Measurements from ENCODE around the gene SLC38A10.

The SLC38A10 gene

DNA sequence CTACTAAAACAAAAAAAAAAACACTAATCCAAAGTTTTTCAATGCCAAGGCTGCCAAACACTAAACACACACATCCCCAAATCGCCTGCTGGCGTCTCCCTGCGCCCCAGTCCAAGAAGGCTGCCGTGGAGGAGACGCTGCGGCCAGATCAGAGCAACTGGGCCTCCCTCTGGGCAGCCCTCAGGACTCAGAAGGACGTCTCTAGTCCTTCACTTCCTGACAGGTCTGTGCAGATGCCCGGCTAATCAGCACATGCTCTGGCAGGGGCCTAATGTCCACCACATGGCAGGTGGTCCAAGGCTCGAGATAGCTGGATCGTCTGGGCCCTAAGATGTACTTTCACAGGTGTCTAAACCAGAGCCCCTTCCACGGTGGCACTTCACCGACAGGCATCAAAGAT is 2.7 kb downstream of the SLC38A10 start:
- H3K4me3 ChIP-seq (ENCODE audit: low read depth, low read length), result no peak overlapping the region
- no peak for DNase-seq
- TF ChIP-seq, protein P1, sequence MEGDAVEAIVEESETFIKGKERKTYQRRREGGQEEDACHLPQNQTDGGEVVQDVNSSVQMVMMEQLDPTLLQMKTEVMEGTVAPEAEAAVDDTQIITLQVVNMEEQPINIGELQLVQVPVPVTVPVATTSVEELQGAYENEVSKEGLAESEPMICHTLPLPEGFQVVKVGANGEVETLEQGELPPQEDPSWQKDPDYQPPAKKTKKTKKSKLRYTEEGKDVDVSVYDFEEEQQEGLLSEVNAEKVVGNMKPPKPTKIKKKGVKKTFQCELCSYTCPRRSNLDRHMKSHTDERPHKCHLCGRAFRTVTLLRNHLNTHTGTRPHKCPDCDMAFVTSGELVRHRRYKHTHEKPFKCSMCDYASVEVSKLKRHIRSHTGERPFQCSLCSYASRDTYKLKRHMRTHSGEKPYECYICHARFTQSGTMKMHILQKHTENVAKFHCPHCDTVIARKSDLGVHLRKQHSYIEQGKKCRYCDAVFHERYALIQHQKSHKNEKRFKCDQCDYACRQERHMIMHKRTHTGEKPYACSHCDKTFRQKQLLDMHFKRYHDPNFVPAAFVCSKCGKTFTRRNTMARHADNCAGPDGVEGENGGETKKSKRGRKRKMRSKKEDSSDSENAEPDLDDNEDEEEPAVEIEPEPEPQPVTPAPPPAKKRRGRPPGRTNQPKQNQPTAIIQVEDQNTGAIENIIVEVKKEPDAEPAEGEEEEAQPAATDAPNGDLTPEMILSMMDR (IDR thresholded peaks at IDR 0.05; ENCODE audit: low read depth, low read length), result no peak
- peaks cover 27% of the 10 kb centered on the region for H3K36me3 ChIP-seq
- H3K9me3 ChIP-seq (ENCODE audit: severe bottlenecking), result no peaks in the 10 kb centered on the region
- no peaks in the 10 kb centered on the region for H3K27me3 ChIP-seq (ENCODE audit: insufficient read depth, low read depth, severe bottlenecking)
- H3K27ac ChIP-seq, result no peak overlapping the region

DNA sequence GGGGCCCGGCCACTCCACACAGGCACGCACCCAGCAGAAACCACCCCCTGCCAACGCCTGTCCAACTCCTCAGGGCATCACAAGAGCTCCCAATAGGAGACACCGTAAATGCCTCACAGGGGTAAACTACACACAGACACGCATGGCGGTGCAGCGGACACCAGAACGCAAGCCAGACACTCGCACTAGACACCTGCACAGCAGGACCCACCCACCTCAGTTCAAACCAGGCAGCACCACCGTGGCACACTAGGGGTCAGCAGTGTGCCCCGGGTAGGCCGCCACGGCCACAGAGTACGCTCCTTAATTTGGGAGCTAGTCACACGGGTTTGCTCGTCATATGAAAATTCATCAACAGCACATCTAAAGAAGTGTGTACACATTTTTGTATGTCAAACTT is 3.4 kb downstream of the SLC38A10 start:
- DNase-seq, result peak; percentile 84
- Histone ChIP-seq H3K36me3 (peaks cover 30% of the 10 kb centered on the region), H3K9me3 (ENCODE audit: severe bottlenecking) (no peaks in the 10 kb centered on the region), H3K27me3 (ENCODE audit: insufficient read depth, low read depth, severe bottlenecking) (no peaks in the 10 kb centered on the region), H3K4me3 (ENCODE audit: low read depth, low read length) (no peak overlapping the region), H3K27ac (no peak overlapping the region)
- TF ChIP-seq, protein P1 (IDR thresholded peaks at IDR 0.05; ENCODE audit: low read depth, low read length), result peak; percentile 97

DNA sequence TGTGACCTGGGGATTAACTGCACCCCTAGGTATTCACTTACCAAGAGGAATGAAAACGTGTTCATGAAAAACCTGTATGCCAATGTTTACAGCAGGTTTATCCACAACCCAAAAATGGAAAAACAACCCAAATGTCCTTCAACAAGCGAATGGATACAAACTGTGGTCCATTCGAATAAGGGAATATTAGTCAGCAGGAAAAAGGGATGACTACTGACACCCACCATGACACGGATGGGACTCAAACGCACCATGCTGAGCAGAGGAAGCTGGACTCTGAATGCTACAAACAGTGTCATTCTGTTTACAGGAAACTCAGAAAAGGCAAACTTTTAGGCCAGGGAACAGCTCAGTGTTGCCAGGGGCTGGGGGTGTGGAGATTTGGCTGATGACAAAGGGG is 4.9 kb downstream of the SLC38A10 start:
- Histone ChIP-seq H3K27me3 (ENCODE audit: insufficient read depth, low read depth, severe bottlenecking) (no peaks in the 10 kb centered on the region), H3K4me3 (ENCODE audit: low read depth, low read length) (no peak overlapping the region), H3K9me3 (ENCODE audit: severe bottlenecking) (no peaks in the 10 kb centered on the region), H3K36me3 (peaks cover 30% of the 10 kb centered on the region), H3K27ac (no peak overlapping the region)
- TF ChIP-seq, protein P1 (IDR thresholded peaks at IDR 0.05; ENCODE audit: low read depth, low read length), result no peak
- DNase-seq, result no peak

DNA sequence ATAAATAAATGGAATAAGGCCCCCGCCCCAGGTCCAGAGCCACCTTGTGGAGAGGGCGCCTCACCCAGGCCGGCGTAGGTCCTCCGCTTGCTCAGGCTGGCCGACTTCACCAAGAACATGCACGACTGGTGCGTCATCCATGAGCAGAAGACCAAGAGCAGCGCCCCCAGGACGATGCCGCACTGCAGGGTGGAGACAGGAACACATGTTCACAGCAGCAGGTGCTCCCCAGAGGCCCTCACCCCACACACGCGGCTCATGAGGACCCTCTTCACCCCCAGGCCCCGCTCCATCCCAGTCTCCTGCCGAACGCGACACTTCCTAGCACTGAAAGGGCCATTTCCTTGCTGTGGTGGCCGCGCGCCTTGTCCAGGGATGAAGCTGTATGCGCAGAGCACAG is 5.5 kb downstream of the SLC38A10 start:
- TF ChIP-seq, protein P1 (IDR thresholded peaks at IDR 0.05; ENCODE audit: low read depth, low read length), result 0 out of 2 replicates have a peak, but pooled peaks have one; percentile 4
- no peak overlapping the region for H3K4me3 ChIP-seq (ENCODE audit: low read depth, low read length)

DNA sequence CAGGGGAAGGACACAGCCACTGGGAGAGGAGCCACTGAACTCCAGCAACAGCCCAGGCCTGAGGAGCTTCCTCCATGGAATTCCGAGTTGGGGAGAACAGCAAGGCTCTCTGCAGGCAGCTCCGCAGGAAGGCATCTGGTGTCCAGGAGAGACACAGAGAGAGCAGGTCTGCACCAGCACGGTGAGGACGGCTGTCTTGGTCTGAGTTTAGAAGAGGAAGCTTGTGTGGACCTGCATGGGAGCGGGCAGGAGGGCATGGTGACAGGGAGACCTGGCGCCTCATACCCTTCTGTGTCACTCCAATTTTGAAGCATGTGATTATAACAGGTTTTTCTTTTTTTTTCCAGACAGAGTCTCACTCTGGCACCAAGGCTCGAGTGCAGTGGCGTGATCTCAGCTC is 6.4 kb downstream of the SLC38A10 start:
- H3K36me3 ChIP-seq, result peaks cover 30% of the 10 kb centered on the region
- no peak overlapping the region for H3K4me3 ChIP-seq (ENCODE audit: low read depth, low read length)
- TF ChIP-seq, protein P1 (IDR thresholded peaks at IDR 0.05; ENCODE audit: low read depth, low read length), result no peak
- no peaks in the 10 kb centered on the region for H3K9me3 ChIP-seq (ENCODE audit: severe bottlenecking)
- H3K27me3 ChIP-seq (ENCODE audit: insufficient read depth, low read depth, severe bottlenecking), result no peaks in the 10 kb centered on the region
- DNase-seq, result no peak
- no peak overlapping the region for H3K27ac ChIP-seq

More for the DNA sequence above, 5.5 kb downstream of the SLC38A10 start:
- Histone ChIP-seq H3K9me3 (ENCODE audit: severe bottlenecking) (no peaks in the 10 kb centered on the region), H3K27ac (no peak overlapping the region), H3K36me3 (peaks cover 30% of the 10 kb centered on the region), H3K27me3 (ENCODE audit: insufficient read depth, low read depth, severe bottlenecking) (no peaks in the 10 kb centered on the region)
- no peak for DNase-seq

DNA sequence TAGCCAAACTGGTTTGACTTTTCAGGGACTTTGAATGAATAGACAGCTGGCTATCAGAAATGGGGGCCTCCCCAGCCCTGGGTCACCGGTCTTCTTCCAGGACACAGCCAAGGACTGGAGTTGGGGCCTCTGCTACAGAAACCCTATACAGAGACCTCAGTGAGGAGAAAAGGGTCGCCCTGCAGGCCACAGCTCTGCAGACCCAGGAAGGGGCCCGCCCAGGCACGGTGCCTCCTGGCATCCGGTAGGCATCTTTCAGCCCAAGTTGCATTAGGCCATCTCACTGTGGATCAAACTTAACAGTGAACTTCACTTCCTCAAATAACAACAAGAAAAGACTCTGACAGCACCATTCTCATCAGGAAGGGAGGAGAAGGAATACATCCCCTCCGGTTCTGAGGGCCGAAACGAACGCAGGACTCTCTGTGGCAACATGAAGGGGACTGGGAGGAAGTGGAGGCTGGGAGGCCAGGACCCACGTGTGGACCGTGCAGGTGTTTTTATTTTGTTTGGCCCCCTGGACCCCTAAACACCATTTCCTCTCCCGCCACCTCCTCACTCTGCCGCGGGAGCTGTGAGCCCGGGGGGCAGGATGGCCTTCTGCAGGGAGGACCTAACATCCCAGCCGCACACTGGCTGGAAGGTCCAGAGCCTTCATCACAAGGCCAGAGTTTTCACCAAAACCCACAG is 7.2 kb downstream of the SLC38A10 start:
- Histone ChIP-seq H3K4me3 (ENCODE audit: low read depth, low read length) (no peak overlapping the region), H3K27ac (no peak overlapping the region), H3K9me3 (ENCODE audit: severe bottlenecking) (peaks cover under 1% of the 10 kb centered on the region), H3K27me3 (ENCODE audit: insufficient read depth, low read depth, severe bottlenecking) (no peaks in the 10 kb centered on the region), H3K36me3 (peaks cover 30% of the 10 kb centered on the region)
- DNase-seq, result no peak
- TF ChIP-seq, protein P1 (IDR thresholded peaks at IDR 0.05; ENCODE audit: low read depth, low read length), result no peak

Measured in WERI-Rb-1 (cell line).